Right lobe of liver (tissue), 4 donors: ENCODE data around the gene KIAA0825.

Source experiments
- CTCF ChIP-seq, 4 donors: fragments of 200-600 bp in 3 of 4; fragments of 450-650 bp in 1 of 4; IDR thresholded peaks; one replicate each; pipeline versions ENCODE4 v1.5.1 to v1.8.0; 2016 to 2022; ENCODE audit warnings: antibody characterized with exemption in 4 of 4, mild to moderate bottlenecking in 2 of 4
- POLR2A ChIP-seq: fragments of 450-650 bp; IDR thresholded peaks from one replicate; pipeline ENCODE4 v1.6.1; 2017; ENCODE audit warnings: antibody characterized with exemption, mild to moderate bottlenecking
- donor health status: DM: no; HTN: no; CAD: no.
- donor health status: DM: no; HTN: no; CAD: no.
- donor health status: DM: no; HTN: yes; CAD: no.

- TF ChIP-seq POLR2A (no peak), CTCF (IDR thresholded peaks at IDR 0.05) (no peak)
Measured at GRCh38 chr5:94337617-94338016, 280.8 kb downstream of the KIAA0825 start.
